MM.1S (cell line): ENCODE data around the gene SNX30.

Experiments
- DNase-seq: peaks from one replicate; pipeline ENCODE4 v3.0.0-alpha.2; 2015
- H2AFZ ChIP-seq: fragments of 300-600 bp; sonication (generic); 2 replicates; pipeline ENCODE4 v1.6.0; 2016; ENCODE audit warnings: antibody characterized with exemption, low read length
- H3F3A ChIP-seq: fragments of 300-600 bp; sonication (generic); 2 replicates; pipeline ENCODE4 v1.6.1; 2016; ENCODE audit warnings: mild to moderate bottlenecking, antibody characterized with exemption, low read length, moderate library complexity, mixed read lengths; ENCODE audit not compliant: insufficient read depth
- H3K27ac ChIP-seq: fragments of 300-600 bp; sonication (generic); 2 replicates; pipeline ENCODE4 v1.5.1; 2016; ENCODE audit warnings: mild to moderate bottlenecking, low read length
- H3K27me3 ChIP-seq: fragments of 300-600 bp; sonication (generic); replicated peaks from 2 replicates; pipeline ENCODE4 v1.6.0; 2016; ENCODE audit warnings: low read length; ENCODE audit not compliant: insufficient read depth
- H3K36me3 ChIP-seq: fragments of 300-600 bp; sonication (generic); replicated peaks from 2 replicates; pipeline ENCODE4 v1.6.1; 2016; ENCODE audit warnings: mild to moderate bottlenecking, low read length, mixed read lengths; ENCODE audit not compliant: insufficient read depth
- H3K4me1 ChIP-seq: fragments of 300-600 bp; sonication (generic); 2 replicates; pipeline ENCODE4 v1.6.1; 2016; ENCODE audit warnings: low read length, mixed read lengths
- H3K4me2 ChIP-seq: fragments of 300-600 bp; sonication (generic); 2 replicates; pipeline ENCODE4 v1.6.0; 2016; ENCODE audit warnings: low read depth, low read length
- H3K4me3 ChIP-seq: fragments of 300-600 bp; sonication (generic); 2 replicates; pipeline ENCODE4 v1.5.1; 2016; ENCODE audit warnings: low read length, mixed read lengths
- H3K79me2 ChIP-seq: fragments of 300-600 bp; sonication (generic); 2 replicates; pipeline ENCODE4 v1.6.1; 2016; ENCODE audit warnings: mixed run types, low read length, mixed read lengths
- H3K9ac ChIP-seq: fragments of 300-600 bp; sonication (generic); 2 replicates; pipeline ENCODE4 v1.6.1; 2016; ENCODE audit warnings: low read length, mixed read lengths
- H3K9me2 ChIP-seq: fragments of 300-600 bp; sonication (generic); replicated peaks from 2 replicates; pipeline ENCODE4 v1.6.1; 2016; ENCODE audit warnings: mild to moderate bottlenecking, low read length, mixed read lengths; ENCODE audit not compliant: insufficient read depth
- H3K9me3 ChIP-seq: fragments of 300-600 bp; sonication (generic); replicated peaks from 2 replicates; pipeline ENCODE4 v1.6.1; 2016; ENCODE audit warnings: mild to moderate bottlenecking, low read length, mixed read lengths; ENCODE audit not compliant: insufficient read depth
- H4K20me1 ChIP-seq: fragments of 300-600 bp; sonication (generic); 2 replicates; pipeline ENCODE4 v1.6.1; 2016; ENCODE audit warnings: mild to moderate bottlenecking, low read length, moderate library complexity, mixed read lengths; ENCODE audit not compliant: insufficient read depth
- EZH2 ChIP-seq: fragments of 300-600 bp; sonication (generic); optimal IDR thresholded peaks from 2 replicates; pipeline ENCODE3; 2017; ENCODE audit warnings: low read depth, mild to moderate bottlenecking, antibody characterized with exemption, low read length, mixed read lengths
- EZH2phosphoT487 ChIP-seq: fragments of 300-600 bp; sonication (generic); IDR thresholded peaks from 2 replicates; pipeline ENCODE4 v1.6.1; 2018; ENCODE audit warnings: antibody characterized with exemption, low read length
- TF ChIP-seq, protein P1 (sequence below): fragments of 300-600 bp; sonication (generic); IDR thresholded peaks from 2 replicates; pipeline ENCODE4 v1.5.1; 2016; ENCODE audit warnings: antibody characterized with exemption, low read length, mixed read lengths

Gene SNX30

DNA sequence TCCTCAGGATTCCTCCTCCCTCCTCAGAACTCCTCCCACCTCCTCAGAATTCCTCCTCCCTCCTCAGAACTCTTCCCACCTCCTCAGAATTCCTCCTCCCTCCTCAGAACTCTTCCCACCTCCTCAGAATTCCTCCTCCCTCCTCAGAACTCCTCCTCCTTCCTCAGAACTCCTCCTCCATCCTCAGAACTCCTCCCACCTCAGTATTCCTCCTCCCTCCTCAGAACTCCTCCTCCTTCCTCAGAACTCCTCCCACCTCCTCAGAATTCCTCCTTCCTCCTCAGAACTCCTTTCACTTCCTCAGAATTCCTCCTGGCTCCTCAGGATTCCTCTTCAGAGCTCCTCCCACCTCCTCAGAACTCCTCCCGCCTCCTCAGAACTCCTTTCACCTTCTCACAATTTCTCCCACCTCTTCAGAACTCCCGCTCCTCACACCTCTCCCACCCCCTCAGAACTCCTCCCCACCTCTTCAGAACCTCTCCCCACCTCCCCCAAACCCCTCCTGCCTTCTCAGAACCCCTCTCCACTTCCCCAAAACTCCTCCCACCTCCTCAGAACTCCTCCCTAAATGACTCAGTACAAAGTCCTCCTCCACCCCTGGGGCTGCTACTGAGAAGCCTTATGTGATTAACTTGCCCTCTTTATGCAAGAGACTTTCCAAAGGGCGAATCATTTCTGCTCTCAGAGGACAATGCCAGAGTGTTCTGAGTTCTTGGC lies 116.9 kb downstream of the SNX30 start:
- Histone ChIP-seq H3K79me2 (no peaks in the 10 kb centered on the region), H3K27ac (no peak overlapping the region), H4K20me1 (peaks cover 2% of the 10 kb centered on the region; the same call in 1 of the 2 replicates), H3F3A (no peaks in the 10 kb centered on the region), H3K9me2 (no peaks in the 10 kb centered on the region), H3K36me3 (no peaks in the 10 kb centered on the region), H3K9ac (no peak overlapping the region), H3K4me2 (no peak overlapping the region), H3K27me3 (no peaks in the 10 kb centered on the region), H3K9me3 (no peaks in the 10 kb centered on the region), H2AFZ (no peak overlapping the region), H3K4me3 (no peak overlapping the region), H3K4me1 (no peaks in the 10 kb centered on the region)
- TF ChIP-seq EZH2 (no peak), EZH2phosphoT487 (no peak)
- TF ChIP-seq, protein P1, sequence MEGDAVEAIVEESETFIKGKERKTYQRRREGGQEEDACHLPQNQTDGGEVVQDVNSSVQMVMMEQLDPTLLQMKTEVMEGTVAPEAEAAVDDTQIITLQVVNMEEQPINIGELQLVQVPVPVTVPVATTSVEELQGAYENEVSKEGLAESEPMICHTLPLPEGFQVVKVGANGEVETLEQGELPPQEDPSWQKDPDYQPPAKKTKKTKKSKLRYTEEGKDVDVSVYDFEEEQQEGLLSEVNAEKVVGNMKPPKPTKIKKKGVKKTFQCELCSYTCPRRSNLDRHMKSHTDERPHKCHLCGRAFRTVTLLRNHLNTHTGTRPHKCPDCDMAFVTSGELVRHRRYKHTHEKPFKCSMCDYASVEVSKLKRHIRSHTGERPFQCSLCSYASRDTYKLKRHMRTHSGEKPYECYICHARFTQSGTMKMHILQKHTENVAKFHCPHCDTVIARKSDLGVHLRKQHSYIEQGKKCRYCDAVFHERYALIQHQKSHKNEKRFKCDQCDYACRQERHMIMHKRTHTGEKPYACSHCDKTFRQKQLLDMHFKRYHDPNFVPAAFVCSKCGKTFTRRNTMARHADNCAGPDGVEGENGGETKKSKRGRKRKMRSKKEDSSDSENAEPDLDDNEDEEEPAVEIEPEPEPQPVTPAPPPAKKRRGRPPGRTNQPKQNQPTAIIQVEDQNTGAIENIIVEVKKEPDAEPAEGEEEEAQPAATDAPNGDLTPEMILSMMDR = no peak
- DNase-seq = no peak

DNA sequence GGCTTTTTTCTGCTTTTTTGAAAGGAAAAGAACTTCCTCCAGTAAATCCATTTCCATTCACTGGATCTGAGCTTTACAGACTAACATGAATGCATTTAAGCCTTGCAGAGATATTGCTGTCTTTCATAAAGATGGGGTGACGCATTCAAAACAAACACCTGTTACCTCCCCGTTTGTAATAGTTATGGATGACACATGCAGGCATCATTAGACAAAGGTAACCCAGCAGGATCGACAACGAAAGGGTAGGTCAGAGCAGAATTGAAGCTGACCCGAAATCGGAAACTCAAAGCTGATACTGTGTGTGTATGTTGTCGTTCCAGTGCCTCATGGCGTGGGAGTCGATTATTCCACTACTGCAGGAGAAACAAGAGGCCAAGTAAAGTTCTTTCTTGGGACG lies 117.9 kb downstream of the SNX30 start:
- no peaks in the 10 kb centered on the region for H3K9me3 ChIP-seq
- no peak overlapping the region for H2AFZ ChIP-seq
- no peaks in the 10 kb centered on the region for H3K9me2 ChIP-seq
- 0 out of 2 replicates have a peak, but pooled peaks cover 2% of the 10 kb centered on the region for H4K20me1 ChIP-seq
- no peaks in the 10 kb centered on the region for H3K27me3 ChIP-seq
- H3K27ac ChIP-seq = no peak overlapping the region
- no peak for DNase-seq
- H3K4me2 ChIP-seq = no peak overlapping the region
- no peaks in the 10 kb centered on the region for H3K4me1 ChIP-seq
- H3K79me2 ChIP-seq = no peaks in the 10 kb centered on the region
- H3F3A ChIP-seq = no peaks in the 10 kb centered on the region
- TF ChIP-seq EZH2 (no peak), EZH2phosphoT487 (no peak)
- TF ChIP-seq, protein P1 = no peak
- no peak overlapping the region for H3K9ac ChIP-seq
- H3K4me3 ChIP-seq = no peak overlapping the region
- no peaks in the 10 kb centered on the region for H3K36me3 ChIP-seq

DNA sequence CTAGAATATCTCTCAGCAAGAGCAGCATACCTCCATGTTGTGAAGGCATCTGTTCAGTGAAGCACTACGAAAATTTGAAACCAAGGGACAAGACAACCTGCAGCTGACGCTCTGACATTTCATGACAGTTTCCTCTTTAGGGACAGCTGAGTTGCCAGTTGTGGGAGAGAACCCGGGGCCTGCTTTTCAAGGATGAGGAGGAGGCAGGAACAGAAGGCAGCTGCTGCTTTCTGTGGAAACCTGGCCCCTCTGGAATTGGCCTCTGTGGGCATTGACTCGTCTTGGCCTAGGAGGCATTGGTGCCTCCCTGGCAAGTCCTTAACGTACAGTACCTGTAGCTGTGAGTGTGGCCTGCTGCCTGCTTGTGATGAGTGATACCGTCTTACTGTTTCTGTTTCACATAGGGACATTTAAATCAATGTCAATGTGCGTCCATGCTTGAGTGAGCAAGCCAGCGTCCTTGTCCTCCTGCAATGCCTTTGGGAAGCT lies 118.5 kb downstream of the SNX30 start:
- no peak for TF ChIP-seq EZH2phosphoT487
- TF ChIP-seq, protein P1 = no peak
- TF ChIP-seq EZH2 = no peak
- H3K4me2 ChIP-seq = no peak overlapping the region
- no peak overlapping the region for H3K4me3 ChIP-seq

More for the DNA sequence above, 118.5 kb downstream of the SNX30 start:
- Histone ChIP-seq H3K9me3 (no peaks in the 10 kb centered on the region), H3F3A (no peaks in the 10 kb centered on the region), H3K9ac (no peak overlapping the region), H4K20me1 (0 out of 2 replicates have a peak, but pooled peaks cover 2% of the 10 kb centered on the region), H3K36me3 (no peaks in the 10 kb centered on the region), H3K27me3 (no peaks in the 10 kb centered on the region), H2AFZ (no peak overlapping the region), H3K9me2 (no peaks in the 10 kb centered on the region), H3K79me2 (no peaks in the 10 kb centered on the region), H3K4me1 (no peaks in the 10 kb centered on the region), H3K27ac (no peak overlapping the region)
- DNase-seq = no peak
